Muscle layer of colon (tissue), 2 donors: ENCODE measurements around the gene AUNIP.

Experiments
- H3K27ac ChIP-seq: one replicate; pipeline ENCODE4 v1.7.0; 2013; ENCODE audit warnings: low read depth, mild to moderate bottlenecking, low read length, moderate library complexity
- H3K27me3 ChIP-seq, 2 donors: one replicate each; pipeline ENCODE4 v1.7.0; 2013; ENCODE audit warnings: low read length in 2 of 2, mild to moderate bottlenecking in 2 of 2; ENCODE audit not compliant: insufficient read depth in 2 of 2, control insufficient read depth in 1 of 2
- H3K36me3 ChIP-seq: one replicate; pipeline ENCODE4 v1.7.0; 2013; ENCODE audit warnings: mild to moderate bottlenecking, low read length; ENCODE audit not compliant: insufficient read depth
- H3K4me1 ChIP-seq: one replicate; pipeline ENCODE4 v1.7.0; 2013; ENCODE audit warnings: mild to moderate bottlenecking, low read length; ENCODE audit not compliant: insufficient read depth
- H3K4me3 ChIP-seq, 2 donors: one replicate each; pipeline ENCODE4 v1.7.0; 2013; ENCODE audit warnings: low read length in 2 of 2, low read depth in 1 of 2, mild to moderate bottlenecking in 1 of 2, moderate library complexity in 1 of 2
- H3K9ac ChIP-seq: one replicate; pipeline ENCODE4 v1.7.0; 2013; ENCODE audit warnings: low read length
- H3K9me3 ChIP-seq: one replicate; pipeline ENCODE4 v1.7.0; 2013; ENCODE audit warnings: mild to moderate bottlenecking, low read length
- donor health status: abdominal sarcoma.
- donor health status: Adenocarcinoma of cecum.

Gene AUNIP

DNA sequence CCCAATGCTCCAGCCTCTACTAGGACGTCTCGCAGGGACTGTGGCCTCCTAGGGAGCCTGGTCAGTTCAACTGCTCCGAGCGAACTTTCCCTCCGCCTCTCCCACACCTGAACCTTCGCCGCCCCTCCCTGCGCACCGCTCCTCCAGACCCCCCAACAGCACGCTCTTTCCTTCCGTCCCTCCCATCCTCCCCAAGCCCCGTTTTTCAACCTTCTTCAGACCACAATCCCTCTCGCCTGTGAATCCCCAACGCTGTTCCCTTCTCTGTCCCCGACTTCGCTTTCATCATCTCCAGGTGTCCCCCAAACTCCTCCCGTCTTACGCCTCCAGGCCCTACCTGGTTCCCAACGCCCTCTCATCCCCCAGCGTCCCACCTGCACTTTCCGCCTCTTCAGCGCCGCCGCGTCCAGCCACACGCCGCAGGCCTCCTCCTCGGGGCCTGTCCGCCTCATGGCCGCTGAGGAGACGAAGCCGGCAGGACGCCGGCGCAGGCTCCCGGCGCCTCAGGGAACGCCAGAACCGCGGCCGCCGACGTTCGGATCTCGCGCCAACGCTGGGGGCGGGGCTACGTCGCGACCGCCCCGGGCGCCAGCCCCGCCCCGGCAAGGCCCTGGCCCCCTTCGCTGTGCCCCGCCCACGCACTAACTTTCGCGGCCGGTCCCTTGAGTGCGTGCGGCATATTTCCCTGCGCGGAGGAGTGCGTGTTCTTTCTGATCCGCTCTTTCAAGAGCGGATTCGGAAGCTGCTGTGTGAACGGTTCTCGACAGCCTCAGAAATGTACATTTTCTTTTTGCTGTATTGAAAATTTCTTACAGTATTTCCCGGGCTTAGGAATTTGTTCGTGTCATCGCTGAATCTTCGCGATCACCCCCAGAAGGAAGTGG, at the start of gene AUNIP:
TSS of gene AUNIP (minus strand) at position 552 of the 884 bp plus-strand sequence. CDS start at position 452, 100 bp downstream.
- peak within 1 kb of the TSS; percentile 38 to 79 for H3K4me3 ChIP-seq
- H3K4me1 ChIP-seq = peaks cover 9% of the 10 kb centered on the region
- H3K27ac ChIP-seq = peak within 1 kb of the TSS; percentile 72
- H3K9ac ChIP-seq = peak within 1 kb of the TSS; percentile 81
- H3K9me3 ChIP-seq = no peaks in the 10 kb centered on the region
- H3K36me3 ChIP-seq = peaks cover 13% of the 10 kb centered on the region
- H3K27me3 ChIP-seq = no peaks in the 10 kb centered on the region

GRCh38 chr1:25909040-25909439, 49.8 kb upstream of the AUNIP start:
- no peaks in the 10 kb centered on the region for H3K9me3 ChIP-seq
- H3K9ac ChIP-seq = no peak overlapping the region

DNA sequence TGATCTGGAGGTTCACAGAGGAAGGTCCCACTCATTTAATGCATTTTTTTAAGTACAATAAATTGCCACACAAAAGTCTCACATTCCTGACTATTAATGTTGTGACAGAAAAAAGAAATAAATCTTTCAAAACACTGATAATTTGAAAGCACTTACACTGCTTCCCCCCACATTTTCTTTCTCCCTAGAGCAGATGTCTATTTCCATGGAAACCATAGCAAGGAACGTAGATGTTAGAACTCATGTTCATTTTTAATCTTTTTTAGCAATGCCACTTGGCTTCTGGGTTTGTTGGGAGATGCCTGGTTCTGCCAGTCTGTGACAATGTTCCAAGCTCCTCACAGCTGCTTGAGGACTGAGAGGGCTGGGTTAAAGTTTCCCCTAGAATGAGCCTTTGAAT, 48.9 kb upstream of the AUNIP start:
- Histone ChIP-seq H3K27ac (no peak overlapping the region), H3K4me1 (peaks cover 16% of the 10 kb centered on the region), H3K4me3 (no peak overlapping the region), H3K9me3 (no peaks in the 10 kb centered on the region), H3K27me3 (no peaks in the 10 kb centered on the region), H3K9ac (no peak overlapping the region), H3K36me3 (no peaks in the 10 kb centered on the region)

More at GRCh38 chr1:25909040-25909439, 49.8 kb upstream of the AUNIP start:
- Histone ChIP-seq H3K4me1 (peaks cover 16% of the 10 kb centered on the region), H3K27me3 (no peaks in the 10 kb centered on the region), H3K36me3 (no peaks in the 10 kb centered on the region), H3K4me3 (peak overlapping the region in 1 of 2 donors; percentile 13), H3K27ac (no peak overlapping the region)

GRCh38 chr1:25907601-25908000, 48.3 kb upstream of the AUNIP start:
- Histone ChIP-seq H3K4me1 (peaks cover 16% of the 10 kb centered on the region), H3K27ac (no peak overlapping the region), H3K36me3 (no peaks in the 10 kb centered on the region), H3K9ac (no peak overlapping the region), H3K4me3 (no peak overlapping the region), H3K27me3 (no peaks in the 10 kb centered on the region), H3K9me3 (no peaks in the 10 kb centered on the region)

DNA sequence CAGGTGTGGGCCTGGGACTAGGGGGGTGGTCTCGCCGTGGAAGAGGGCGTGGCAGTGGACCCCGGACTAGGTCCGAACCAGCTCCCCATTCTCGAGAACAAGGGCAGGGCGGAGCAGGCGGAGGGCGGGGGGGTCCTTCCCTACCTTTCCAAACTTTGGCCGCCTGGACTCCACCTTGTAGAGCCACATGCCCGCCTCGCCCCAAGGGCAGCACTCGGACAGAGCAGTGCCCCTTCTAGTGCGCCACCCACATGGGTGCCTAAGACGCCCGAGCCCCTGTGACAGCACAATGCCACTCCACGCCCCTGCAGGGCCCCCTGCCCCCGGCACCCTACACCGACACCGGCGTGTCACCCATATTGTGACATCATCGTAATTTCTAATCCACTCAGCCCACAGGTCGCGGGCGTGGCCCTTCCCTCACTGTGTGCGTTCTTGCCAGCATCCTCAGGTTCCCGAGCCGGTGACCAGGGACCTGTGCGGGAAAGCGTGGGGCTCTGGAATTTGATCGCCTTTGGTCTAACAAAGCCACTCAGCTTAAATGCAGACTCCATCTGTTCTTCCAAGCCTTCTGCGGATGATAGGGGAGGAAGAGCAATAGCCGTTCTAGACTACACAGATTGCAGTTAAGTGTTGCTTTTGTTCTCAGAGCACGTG, 47.5 kb upstream of the AUNIP start:
- peak overlapping the region; percentile 45 to 68 for H3K4me3 ChIP-seq
- no peak overlapping the region for H3K9ac ChIP-seq
- H3K9me3 ChIP-seq = no peaks in the 10 kb centered on the region
- peaks cover 16% of the 10 kb centered on the region for H3K4me1 ChIP-seq
- no peaks in the 10 kb centered on the region for H3K27me3 ChIP-seq
- H3K36me3 ChIP-seq = no peaks in the 10 kb centered on the region
- H3K27ac ChIP-seq = peak overlapping the region; percentile 44

GRCh38 chr1:25905680-25906643, 46.7 kb upstream of the AUNIP start, which contains the start of gene STMN1:
STMN1 (minus strand) TSS chr1:25906419; CDS start chr1:25904676, 1,743 bp downstream.
- Histone ChIP-seq H3K27ac (peak within 1 kb of the TSS; percentile 44), H3K4me3 (peak within 1 kb of the TSS; percentile 87 to 90)

GRCh38 chr1:25904943-25905679, 45.9 kb upstream of the AUNIP start:
- H3K36me3 ChIP-seq = peaks cover 11% of the 10 kb centered on the region
- peaks cover 16% of the 10 kb centered on the region for H3K4me1 ChIP-seq
- H3K4me3 ChIP-seq = peak overlapping the region; percentile 30 to 90
- H3K9me3 ChIP-seq = no peaks in the 10 kb centered on the region
- no peaks in the 10 kb centered on the region for H3K27me3 ChIP-seq
- H3K27ac ChIP-seq = peak overlapping the region; percentile 19
- H3K9ac ChIP-seq = peak overlapping the region; percentile 66

More at GRCh38 chr1:25905680-25906643, 46.7 kb upstream of the AUNIP start, which contains the start of gene STMN1:
- Histone ChIP-seq H3K9ac (peak within 1 kb of the TSS; percentile 66), H3K27me3 (no peaks in the 10 kb centered on the region), H3K4me1 (peaks cover 16% of the 10 kb centered on the region), H3K9me3 (no peaks in the 10 kb centered on the region), H3K36me3 (peaks cover 6% of the 10 kb centered on the region)

- H3K4me1 ChIP-seq = peaks cover 16% of the 10 kb centered on the region
- no peak overlapping the region for H3K27ac ChIP-seq
- H3K9me3 ChIP-seq = no peaks in the 10 kb centered on the region
- H3K9ac ChIP-seq = no peak overlapping the region
- no peaks in the 10 kb centered on the region for H3K27me3 ChIP-seq
- no peak overlapping the region for H3K4me3 ChIP-seq
- peaks cover 19% of the 10 kb centered on the region for H3K36me3 ChIP-seq
Measured at GRCh38 chr1:25903986-25904385, 44.7 kb upstream of the AUNIP start.

DNA sequence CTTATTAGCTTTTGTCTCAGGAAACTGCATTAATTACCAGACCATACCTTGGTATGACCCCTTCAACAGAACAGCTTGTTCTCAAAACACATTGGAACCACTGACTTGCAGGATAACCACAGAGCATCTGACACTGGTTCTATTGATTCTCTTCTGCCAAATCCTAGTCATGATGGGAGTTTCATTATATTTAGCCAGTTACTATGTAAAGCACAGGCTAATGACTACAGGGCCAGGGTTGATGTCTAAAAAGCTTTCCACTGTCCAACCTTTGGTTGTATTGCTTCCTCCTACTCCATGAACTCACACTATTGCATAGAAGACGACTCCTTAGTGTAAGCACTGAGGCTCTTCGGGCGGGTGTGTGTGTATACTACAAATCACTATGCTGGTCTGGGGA, 43.2 kb upstream of the AUNIP start:
- Histone ChIP-seq H3K9ac (no peak overlapping the region), H3K27ac (no peak overlapping the region), H3K4me1 (peaks cover 16% of the 10 kb centered on the region), H3K27me3 (no peaks in the 10 kb centered on the region), H3K36me3 (peaks cover 24% of the 10 kb centered on the region), H3K4me3 (no peak overlapping the region), H3K9me3 (no peaks in the 10 kb centered on the region)

- H3K27me3 ChIP-seq = no peaks in the 10 kb centered on the region
- H3K9me3 ChIP-seq = no peaks in the 10 kb centered on the region
- no peak overlapping the region for H3K9ac ChIP-seq
- peaks cover 24% of the 10 kb centered on the region for H3K36me3 ChIP-seq
- H3K4me1 ChIP-seq = peaks cover 17% of the 10 kb centered on the region
- H3K27ac ChIP-seq = no peak overlapping the region
- no peak overlapping the region for H3K4me3 ChIP-seq
Measured at GRCh38 chr1:25900219-25900618, 41.0 kb upstream of the AUNIP start.
